ENCODE measurements around the gene PTMA. TPM values are rescaled to one million over a fixed set of nuclear protein-coding genes. Genes with fewer than 3 reads are reported as not detected.

The PTMA gene
- total and polyA plus RNA-seq, 9 of the 15 experiments (the other 6 are each of a cell fraction or from before 2014, with no cell fraction given): 429 to 2,322 (median 1,578) TPM

- TF ChIP-seq ZZZ3 (IDR thresholded peaks at IDR 0.05): no peak
- peak; percentile 46; the same call in 1 of the 2 replicates for TF ChIP-seq HMGXB4 (CRISPR knock-in tag; IDR thresholded peaks at IDR 0.05)
- TF ChIP-seq, protein P1, sequence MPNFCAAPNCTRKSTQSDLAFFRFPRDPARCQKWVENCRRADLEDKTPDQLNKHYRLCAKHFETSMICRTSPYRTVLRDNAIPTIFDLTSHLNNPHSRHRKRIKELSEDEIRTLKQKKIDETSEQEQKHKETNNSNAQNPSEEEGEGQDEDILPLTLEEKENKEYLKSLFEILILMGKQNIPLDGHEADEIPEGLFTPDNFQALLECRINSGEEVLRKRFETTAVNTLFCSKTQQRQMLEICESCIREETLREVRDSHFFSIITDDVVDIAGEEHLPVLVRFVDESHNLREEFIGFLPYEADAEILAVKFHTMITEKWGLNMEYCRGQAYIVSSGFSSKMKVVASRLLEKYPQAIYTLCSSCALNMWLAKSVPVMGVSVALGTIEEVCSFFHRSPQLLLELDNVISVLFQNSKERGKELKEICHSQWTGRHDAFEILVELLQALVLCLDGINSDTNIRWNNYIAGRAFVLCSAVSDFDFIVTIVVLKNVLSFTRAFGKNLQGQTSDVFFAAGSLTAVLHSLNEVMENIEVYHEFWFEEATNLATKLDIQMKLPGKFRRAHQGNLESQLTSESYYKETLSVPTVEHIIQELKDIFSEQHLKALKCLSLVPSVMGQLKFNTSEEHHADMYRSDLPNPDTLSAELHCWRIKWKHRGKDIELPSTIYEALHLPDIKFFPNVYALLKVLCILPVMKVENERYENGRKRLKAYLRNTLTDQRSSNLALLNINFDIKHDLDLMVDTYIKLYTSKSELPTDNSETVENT (CRISPR knock-in tag; IDR thresholded peaks at IDR 0.05): peak; percentile 43; the same call in 1 of the 2 replicates
- TF ChIP-seq FOXM1 (IDR thresholded peaks at IDR 0.05; ENCODE audit: low read depth): no peak
- TF ChIP-seq FOXM1 (CRISPR knock-in tag; IDR thresholded peaks at IDR 0.05; ENCODE audit: low read depth): 0 out of 2 replicates have a peak, but pooled peaks have one; percentile 5
- no peak for TF ChIP-seq NR1H2 (CRISPR knock-in tag; IDR thresholded peaks at IDR 0.05)
- TF ChIP-seq THRB (CRISPR knock-in tag; conservative IDR thresholded peaks at IDR 0.05): no peak
- peak; percentile 39 to 78; a peak in 3 of 4 replicates for TF ChIP-seq MAZ (CRISPR knock-in tag; conservative IDR thresholded peaks at IDR 0.05 in 1 of 2, IDR thresholded peaks at IDR 0.05 in 1 of 2)
- TF ChIP-seq HNRNPLL (IDR thresholded peaks at IDR 0.05; ENCODE audit: low read depth, low read length, poor library complexity, severe bottlenecking): peak; percentile 62
- TF ChIP-seq CTBP1 (IDR thresholded peaks at IDR 0.05; ENCODE audit: borderline replicate concordance): peak; percentile 70
- TF ChIP-seq ZNF431 (CRISPR knock-in tag; IDR thresholded peaks at IDR 0.05): peak; percentile 70; the same call in 1 of the 2 replicates
- TF ChIP-seq RCOR1 (IDR thresholded peaks at IDR 0.05; ENCODE audit: borderline replicate concordance in 1 of 2, low read depth in 2 of 2, low read length in 2 of 2): peak in 1 of 2 experiments; percentile 51; a peak in 1 of 4 replicates
- TF ChIP-seq E2F5 (CRISPR knock-in tag; IDR thresholded peaks at IDR 0.05): no peak
- TF ChIP-seq NR3C1 (CRISPR knock-in tag; IDR thresholded peaks at IDR 0.05): peak; percentile 78; the same call in 1 of the 2 replicates
- TF ChIP-seq CCNT2 (IDR thresholded peaks at IDR 0.05; ENCODE audit: borderline replicate concordance, extremely low read depth, insufficient read length, low read depth, low read length): peak; percentile 97
- TF ChIP-seq, protein P2, sequence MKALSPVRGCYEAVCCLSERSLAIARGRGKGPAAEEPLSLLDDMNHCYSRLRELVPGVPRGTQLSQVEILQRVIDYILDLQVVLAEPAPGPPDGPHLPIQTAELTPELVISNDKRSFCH (CRISPR knock-in tag; IDR thresholded peaks at IDR 0.05): no peak
- TF ChIP-seq, protein P2 (tag; IDR thresholded peaks at IDR 0.05): peak; percentile 18; the same call in 1 of the 2 replicates
- TF ChIP-seq FUS (optimal IDR thresholded peaks at IDR 0.05; ENCODE audit: low read depth, low read length): no peak
Observed at GRCh38 chr2:231709981-231710798, 1.9 kb downstream of the PTMA start (continued).

All from K562 (cell line).